ENCODE data around the gene SLC1A2. TPM values are rescaled to one million over a fixed set of nuclear protein-coding genes. Genes with fewer than 3 reads are reported as not detected.

SLC1A2 gene
- total RNA-seq, 1 experiment from 2014 or later: not detected

- TF ChIP-seq, protein P1, sequence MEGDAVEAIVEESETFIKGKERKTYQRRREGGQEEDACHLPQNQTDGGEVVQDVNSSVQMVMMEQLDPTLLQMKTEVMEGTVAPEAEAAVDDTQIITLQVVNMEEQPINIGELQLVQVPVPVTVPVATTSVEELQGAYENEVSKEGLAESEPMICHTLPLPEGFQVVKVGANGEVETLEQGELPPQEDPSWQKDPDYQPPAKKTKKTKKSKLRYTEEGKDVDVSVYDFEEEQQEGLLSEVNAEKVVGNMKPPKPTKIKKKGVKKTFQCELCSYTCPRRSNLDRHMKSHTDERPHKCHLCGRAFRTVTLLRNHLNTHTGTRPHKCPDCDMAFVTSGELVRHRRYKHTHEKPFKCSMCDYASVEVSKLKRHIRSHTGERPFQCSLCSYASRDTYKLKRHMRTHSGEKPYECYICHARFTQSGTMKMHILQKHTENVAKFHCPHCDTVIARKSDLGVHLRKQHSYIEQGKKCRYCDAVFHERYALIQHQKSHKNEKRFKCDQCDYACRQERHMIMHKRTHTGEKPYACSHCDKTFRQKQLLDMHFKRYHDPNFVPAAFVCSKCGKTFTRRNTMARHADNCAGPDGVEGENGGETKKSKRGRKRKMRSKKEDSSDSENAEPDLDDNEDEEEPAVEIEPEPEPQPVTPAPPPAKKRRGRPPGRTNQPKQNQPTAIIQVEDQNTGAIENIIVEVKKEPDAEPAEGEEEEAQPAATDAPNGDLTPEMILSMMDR (IDR thresholded peaks at IDR 0.05; ENCODE audit: unreplicated experiment): no peak
- no peak for DNase-seq (ENCODE audit: unreplicated experiment)
- Mint-ChIP-seq H3K27ac (ENCODE audit: low read depth, unreplicated experiment) (no peak overlapping the region), H3K9me3 (ENCODE audit: unreplicated experiment) (no peaks in the 10 kb centered on the region), H3K36me3 (ENCODE audit: insufficient read depth, unreplicated experiment) (no peaks in the 10 kb centered on the region), H3K27me3 (ENCODE audit: insufficient read depth, unreplicated experiment) (no peaks in the 10 kb centered on the region), H3K4me3 (ENCODE audit: unreplicated experiment) (no peak overlapping the region), H3K4me1 (ENCODE audit: insufficient read depth, unreplicated experiment) (peaks cover 5% of the 10 kb centered on the region)
- intact Hi-C loops (cut with micrococcal nuclease): no loop called here
- CTCF ChIA-PET: interaction anchor here (1.2 kb wide), 1 partner anchor 17 kb away, joined by 3 read pairs; no protein-coding TSS in a partner anchor
- no TSS peak for BruUV-seq (replicated peaks)
- POLR2A ChIA-PET: interaction anchor here (1.4 to 2.3 kb wide), 3 partner anchors 9 to 18 kb away, joined by 3 to 12 read pairs (median 7); no protein-coding TSS in a partner anchor
Observed at GRCh38 chr11:35346472-35347156, 72.7 kb downstream of the SLC1A2 start.

GRCh38 chr11:35344681-35345574 is 74.4 kb downstream of the SLC1A2 start:
- ChIA-PET CTCF (interaction anchor here (0.6 to 0.9 kb wide), 2 partner anchors 24 to 348 kb away, joined by 3 read pairs; no protein-coding TSS in a partner anchor), POLR2A (interaction anchor here (0.6 to 1.4 kb wide), 3 partner anchors 10 to 376 kb away, joined by 3 read pairs; no protein-coding TSS in a partner anchor)
- Mint-ChIP-seq H3K4me1 (ENCODE audit: insufficient read depth, unreplicated experiment) (no peaks in the 10 kb centered on the region), H3K9me3 (ENCODE audit: unreplicated experiment) (no peaks in the 10 kb centered on the region), H3K4me3 (ENCODE audit: unreplicated experiment) (no peak overlapping the region), H3K27me3 (ENCODE audit: insufficient read depth, unreplicated experiment) (no peaks in the 10 kb centered on the region), H3K27ac (ENCODE audit: low read depth, unreplicated experiment) (no peak overlapping the region), H3K36me3 (ENCODE audit: insufficient read depth, unreplicated experiment) (no peaks in the 10 kb centered on the region)
- BruUV-seq (replicated peaks): no TSS peak
- TF ChIP-seq, protein P1 (IDR thresholded peaks at IDR 0.05; ENCODE audit: unreplicated experiment): no peak
- intact Hi-C loops (cut with micrococcal nuclease): no loop called here
- no peak for DNase-seq (ENCODE audit: unreplicated experiment)

- no peak overlapping the region for H3K4me3 Mint-ChIP-seq (ENCODE audit: unreplicated experiment)
- H3K36me3 Mint-ChIP-seq (ENCODE audit: insufficient read depth, unreplicated experiment): no peaks in the 10 kb centered on the region
- peaks cover 4% of the 10 kb centered on the region for H3K4me1 Mint-ChIP-seq (ENCODE audit: insufficient read depth, unreplicated experiment)
- no TSS peak for BruUV-seq (replicated peaks)
- no peak overlapping the region for H3K27ac Mint-ChIP-seq (ENCODE audit: low read depth, unreplicated experiment)
- TF ChIP-seq, protein P1 (IDR thresholded peaks at IDR 0.05; ENCODE audit: unreplicated experiment): no peak
- intact Hi-C loops (cut with micrococcal nuclease): no loop called here
- no peaks in the 10 kb centered on the region for H3K27me3 Mint-ChIP-seq (ENCODE audit: insufficient read depth, unreplicated experiment)
- CTCF ChIA-PET: interaction anchor here (0.6 kb wide), 1 partner anchor 17 kb away, joined by 5 read pairs; no protein-coding TSS in a partner anchor
- no peak for DNase-seq (ENCODE audit: unreplicated experiment)
- POLR2A ChIA-PET: no interaction called here
- H3K9me3 Mint-ChIP-seq (ENCODE audit: unreplicated experiment): no peaks in the 10 kb centered on the region
Observed at GRCh38 chr11:35343033-35343598, 76.2 kb downstream of the SLC1A2 start.
